Measurements from ENCODE around the gene SPATA46.
"Not testable (repeated sequence)": the region's sequence is repeated elsewhere in the genome, so short reads cannot be mapped to it uniquely, and the experiment has no call there.

The SPATA46 gene

DNA sequence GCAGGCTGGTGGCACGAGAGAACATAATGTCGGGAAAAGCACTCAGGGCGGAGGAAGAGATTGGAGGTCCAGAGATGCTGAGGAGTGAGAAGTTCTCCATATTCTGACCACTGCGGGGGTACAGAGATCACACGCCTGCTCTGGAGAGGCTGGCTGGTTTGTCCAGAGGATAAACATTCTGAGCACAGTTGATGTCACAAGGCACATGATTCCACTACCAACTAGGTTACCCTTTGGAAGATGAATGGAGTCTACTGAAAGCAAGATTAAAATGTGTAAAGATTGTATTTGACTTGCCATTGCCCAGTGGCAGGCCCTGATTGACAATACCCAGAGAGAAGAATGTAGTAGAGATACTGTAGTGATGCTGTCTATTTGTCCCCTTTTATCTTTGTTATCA, at the start of gene SPATA46:
SPATA46 (minus strand) TSS at position 164 of the 400 bp plus-strand sequence; CDS start at position 100, 64 bp downstream.
- DNase-seq = no peak

DNA sequence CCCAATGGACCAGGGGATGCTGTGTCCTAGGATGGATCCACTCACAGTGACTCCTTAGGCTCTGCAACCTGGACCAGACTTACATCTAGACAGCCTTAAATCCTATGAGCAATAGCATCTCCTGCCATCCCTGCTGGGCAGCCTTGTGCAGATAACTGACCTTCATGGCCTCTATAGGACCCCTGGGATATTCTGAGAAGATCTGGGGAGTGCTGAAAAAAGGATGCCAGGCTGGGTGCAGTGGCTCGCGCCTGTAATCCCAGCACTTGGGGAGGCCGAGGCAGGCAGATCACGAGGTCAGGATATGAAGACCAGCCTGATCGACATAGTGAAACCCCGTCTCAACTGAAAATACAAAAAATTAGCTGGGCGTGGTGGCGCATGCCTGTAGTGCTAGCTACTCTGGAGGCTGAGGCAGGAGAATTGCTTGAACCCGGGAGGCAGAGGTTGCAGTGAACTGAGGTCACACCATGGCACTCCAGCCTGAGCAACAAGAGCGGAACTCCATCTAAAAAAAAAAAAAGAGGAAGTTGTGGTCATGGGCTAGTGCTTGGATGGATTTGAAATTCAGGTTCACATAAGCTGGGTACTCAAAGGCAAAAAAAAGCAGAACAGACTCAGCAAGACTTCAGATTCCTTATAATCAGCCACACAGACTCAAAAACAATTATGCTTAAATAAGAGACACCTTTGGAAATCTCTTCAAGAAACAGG, 46.2 kb upstream of the SPATA46 start:
- peak in 1 of 56 donors; percentile 4 for DNase-seq

DNA sequence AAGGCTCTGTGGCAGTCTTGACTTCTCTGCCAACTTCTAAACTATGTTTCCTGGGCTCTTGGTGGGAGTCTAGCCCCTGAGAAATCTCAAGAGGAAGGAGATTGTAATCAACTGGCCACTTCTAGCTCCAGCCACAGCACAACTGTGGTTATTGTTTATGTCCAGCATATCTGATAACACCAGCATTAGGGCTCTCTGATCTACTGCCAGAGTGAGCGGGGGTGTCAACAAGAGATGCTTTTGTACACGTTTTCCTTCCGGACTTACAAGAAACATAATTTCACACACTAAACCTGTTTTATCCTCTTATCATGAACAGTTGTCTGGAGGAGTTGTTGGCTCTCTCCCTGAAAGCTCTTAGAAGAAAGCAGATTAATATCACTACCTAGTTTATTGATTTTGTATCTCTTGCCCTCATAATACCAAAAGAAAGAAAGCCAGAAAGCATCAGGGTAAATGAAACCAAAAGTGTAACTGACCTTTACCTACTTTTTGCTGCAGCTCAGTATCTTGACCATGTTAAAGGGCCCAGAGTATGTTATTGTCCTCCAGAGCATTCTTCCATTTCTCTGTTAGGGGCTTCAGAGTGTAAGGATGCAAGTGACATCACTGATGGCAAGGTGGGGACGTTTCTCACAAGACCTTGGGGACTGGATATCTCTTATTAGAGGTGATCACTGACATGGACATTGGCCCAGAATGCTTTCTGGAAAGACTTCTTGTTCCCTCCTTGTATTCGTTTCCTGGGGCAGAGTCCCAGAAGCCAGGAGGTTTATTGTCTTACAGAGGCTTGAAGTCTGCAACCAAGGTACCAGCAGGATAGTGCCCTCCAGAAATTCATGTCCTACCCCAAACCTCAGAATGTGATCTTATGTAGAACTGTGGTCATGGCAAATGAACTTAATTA, 44.9 kb upstream of the SPATA46 start:
- DNase-seq = peak in 1 of 56 donors; percentile 6

DNA sequence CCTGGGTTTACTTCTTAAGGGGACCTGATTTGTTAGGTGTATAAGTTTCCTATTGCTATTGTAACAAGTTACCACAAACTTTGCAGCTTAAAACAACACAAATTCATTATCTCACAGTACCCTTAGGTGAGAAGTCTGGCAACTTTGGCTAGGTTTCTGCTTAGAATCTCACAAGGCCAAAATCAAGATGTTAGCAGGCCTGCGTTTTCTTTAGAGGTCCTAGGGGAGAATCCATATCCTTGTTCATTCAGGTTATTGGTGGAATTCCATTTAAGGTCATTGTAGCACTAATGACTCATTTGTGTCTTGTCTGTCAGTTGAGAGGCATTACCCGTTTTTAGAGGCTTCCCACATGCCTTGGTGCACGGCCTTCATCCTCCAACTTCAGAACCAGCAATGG, 43.5 kb upstream of the SPATA46 start:
- DNase-seq = no peak

DNA sequence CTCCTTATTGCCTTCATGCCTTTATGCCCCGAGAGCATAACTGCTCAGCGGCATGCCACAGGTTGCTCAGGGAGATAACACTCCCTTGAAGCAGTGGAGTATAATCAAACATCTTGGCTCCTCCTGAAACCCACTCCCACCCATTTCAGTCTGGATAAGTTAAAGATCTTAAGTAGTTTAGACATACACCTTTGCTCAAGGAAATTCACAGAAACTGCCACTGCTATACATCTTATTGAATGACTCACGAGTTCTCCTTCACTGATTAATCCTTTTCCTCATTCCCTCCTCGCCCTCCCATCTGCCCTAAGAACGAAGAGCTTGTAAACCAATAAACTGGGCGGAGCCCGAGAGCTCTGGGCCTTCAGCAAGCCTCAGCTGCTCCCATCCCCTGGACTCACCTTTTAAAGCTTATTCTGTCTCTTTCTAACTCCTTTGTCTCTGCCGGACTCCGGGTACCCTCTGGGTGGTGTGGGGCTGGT, 42.8 kb upstream of the SPATA46 start:
- DNase-seq = peak in 1 of 56 donors; percentile 1

GRCh38 chr1:162418584-162418983, 41.9 kb upstream of the SPATA46 start:
- DNase-seq = not testable (repeated sequence)

GRCh38 chr1:162417650-162418049, 41.0 kb upstream of the SPATA46 start:
- DNase-seq = no peak

GRCh38 chr1:162416909-162417308, 40.3 kb upstream of the SPATA46 start:
- DNase-seq = no peak

- DNase-seq = no peak
Measured at GRCh38 chr1:162416215-162416614, 39.6 kb upstream of the SPATA46 start.

DNA sequence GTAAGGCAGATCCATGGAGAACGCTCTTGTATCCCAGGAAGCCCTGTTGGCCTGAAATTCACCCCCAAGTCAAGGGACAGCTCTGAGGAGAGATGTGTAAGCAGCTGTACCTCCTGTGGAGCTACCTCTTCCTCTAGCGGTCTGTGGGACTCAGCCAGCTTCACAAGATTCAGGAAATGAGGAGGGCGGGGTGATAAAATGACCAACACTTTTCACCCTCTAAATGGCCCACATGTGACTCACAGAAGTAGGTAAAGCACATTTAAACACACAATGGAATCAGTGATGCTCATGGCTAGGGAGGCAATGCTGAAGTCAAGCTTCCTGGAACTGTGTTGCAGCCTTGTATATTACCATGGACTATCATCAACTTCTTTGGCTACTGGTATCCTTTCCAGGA, 35.3 kb upstream of the SPATA46 start, which contains the start of gene SH2D1B:
SH2D1B (minus strand) TSS at position 135 of the 400 bp plus-strand sequence; CDS start at position 15, 120 bp downstream.
- no peak for DNase-seq

DNA sequence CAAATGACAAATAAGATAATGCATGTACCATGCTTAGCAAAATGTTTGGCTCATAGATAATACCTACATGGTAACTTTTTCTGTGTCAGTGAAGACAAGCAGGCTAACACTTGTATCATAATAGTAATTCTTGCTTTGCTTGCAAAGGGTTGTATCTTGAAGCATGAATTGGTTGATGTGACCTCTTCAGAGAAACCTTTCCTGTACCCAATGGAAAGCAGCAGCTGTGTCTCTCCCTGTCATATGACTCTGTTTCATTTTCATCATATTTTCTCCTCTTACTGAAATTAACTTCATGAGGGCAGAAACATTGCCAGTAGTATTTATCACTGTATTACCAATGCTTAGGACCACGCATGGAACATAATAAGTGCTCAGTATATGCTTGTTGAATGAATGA, 30.9 kb upstream of the SPATA46 start:
- no peak for DNase-seq

DNA sequence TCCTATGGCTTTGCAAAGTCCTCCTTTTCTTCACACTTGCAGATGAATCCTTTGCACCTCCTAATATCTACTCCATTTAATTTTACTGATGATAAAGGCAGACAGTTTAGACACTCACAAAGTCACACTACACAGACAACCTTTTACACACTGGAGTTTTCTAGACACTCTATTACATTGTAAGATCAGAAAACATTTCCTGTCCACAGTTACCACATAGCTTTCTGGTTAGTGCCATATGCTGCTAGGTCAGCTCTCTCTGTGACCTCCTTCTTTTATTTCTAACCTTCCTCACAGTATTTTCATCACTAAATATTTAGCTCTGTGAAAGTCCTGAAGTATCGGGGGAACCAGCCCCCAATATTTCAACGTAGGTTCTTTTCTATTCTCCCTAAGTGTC, 30.2 kb upstream of the SPATA46 start:
- no peak for DNase-seq

GRCh38 chr1:162405800-162406199, 29.1 kb upstream of the SPATA46 start:
- DNase-seq = no peak

DNA sequence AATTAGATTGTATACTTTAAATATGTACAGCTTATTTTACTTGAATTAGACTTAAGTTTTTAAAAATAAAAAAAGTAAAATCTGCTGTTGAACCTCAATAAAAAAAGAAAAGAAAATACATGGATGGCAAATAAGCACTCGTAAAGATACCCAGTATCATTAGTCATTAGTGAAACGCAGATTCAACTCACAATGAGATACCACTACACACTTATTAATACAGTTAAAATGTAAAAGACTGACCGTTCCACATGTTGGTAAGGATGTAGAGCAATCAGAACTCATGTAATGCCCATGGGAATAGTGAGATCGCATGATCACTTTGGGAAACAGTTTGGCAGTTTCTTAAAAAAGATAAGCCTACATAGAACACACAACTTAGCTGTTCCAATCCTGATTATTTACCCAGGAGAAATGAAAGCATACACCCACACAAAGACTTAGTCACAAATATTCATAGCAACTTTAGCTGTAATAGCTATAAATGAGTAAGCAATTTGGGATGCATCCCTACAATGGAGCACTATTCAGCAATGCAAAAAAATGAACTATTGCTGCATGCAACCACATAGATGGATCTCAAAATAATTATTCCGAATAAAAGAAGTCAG, 28.0 kb upstream of the SPATA46 start:
- DNase-seq = no peak

GRCh38 chr1:162400790-162401355, 24.2 kb upstream of the SPATA46 start:
- DNase-seq = no peak

DNA sequence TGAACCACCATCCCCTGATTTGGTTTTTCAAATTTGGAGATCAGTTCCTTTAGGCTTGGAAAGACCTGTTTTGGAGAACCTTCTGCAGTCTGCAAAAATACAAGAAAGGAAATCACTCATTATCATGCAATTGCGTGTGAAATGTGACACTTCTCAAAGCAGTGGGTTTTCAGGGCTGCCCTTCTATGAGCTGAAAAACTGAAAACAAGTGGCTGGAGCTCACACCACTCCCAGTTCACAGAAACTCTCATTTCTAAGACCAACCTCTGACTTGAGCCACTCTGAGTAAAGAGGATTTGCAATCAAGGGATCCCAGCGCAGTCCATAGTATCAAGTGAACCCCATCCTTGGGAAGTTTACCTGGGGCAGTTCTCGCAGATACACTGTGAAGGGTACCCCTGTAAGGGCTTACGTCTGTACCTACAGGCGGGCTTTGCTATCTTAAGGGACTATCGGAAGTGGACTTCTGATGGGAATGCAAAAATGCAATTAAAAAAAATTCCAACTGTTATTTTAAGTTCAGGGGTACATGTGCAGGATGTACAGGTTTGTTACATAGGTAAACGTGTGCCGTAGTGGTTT, 22.4 kb upstream of the SPATA46 start:
- no peak for DNase-seq

GRCh38 chr1:162397943-162398560, 21.4 kb upstream of the SPATA46 start:
- DNase-seq = no peak

- no peak for DNase-seq
Measured at GRCh38 chr1:162397039-162397448, 20.4 kb upstream of the SPATA46 start.

GRCh38 chr1:162396201-162396906, 19.7 kb upstream of the SPATA46 start:
- no peak for DNase-seq

Data from amygdala (tissue), 56 donors.